Endothelial cell of umbilical vein (primary cell): ENCODE measurements around the gene TOR4A. TPM values are rescaled to one million over a fixed set of nuclear protein-coding genes. Genes with fewer than 3 reads are reported as not detected.

Experiments
- BruUV-seq: library from RNA; stranded (reverse); fragments of 400-500 nt; replicated peaks from 2 replicates; lab custom pipeline; 2021; lab: Mats Ljungman, UMichigan
- CTCF ChIA-PET: fragments of 300-600, 350-600 bp; sonication (Branson Sonifier 250); formaldehyde crosslinking; loops from one replicate; lab custom pipeline; 2021; ENCODE audit warnings: antibody characterized with exemption, inconsistent platforms; lab: Charles Lee
- POLR2A ChIA-PET: fragments of 300-600, 350-600 bp; sonication (Branson Sonifier 250); formaldehyde crosslinking; loops from one replicate; lab custom pipeline; 2021; ENCODE audit warnings: antibody characterized with exemption, inconsistent platforms; lab: Charles Lee
- DNase-seq: peaks from one replicate; pipeline ENCODE4 v3.0.0-alpha.2; 2011; ENCODE audit warnings: low read depth, low spot score
- FAIRE-seq: peaks from 2 replicates; lab custom pipeline; 2011; peaks lifted over from hg19 to GRCh38; lab: Jason Lieb, UNC
- H2AFZ ChIP-seq: 2 replicates; pipeline ENCODE4 v1.6.0; 2012; ENCODE audit warnings: low read depth, low read length, control low read depth, inconsistent platforms
- H3K27ac ChIP-seq: 2 replicates; pipeline ENCODE4 v1.5.1; 2011; ENCODE audit warnings: low read depth, mild to moderate bottlenecking, control low read depth, low read length, moderate library complexity; ENCODE audit not compliant: insufficient read depth
- H3K27me3 ChIP-seq, 2 experiments: 2 replicates each; pipeline versions ENCODE4 v1.6.0 to v1.6.1; 2011; ENCODE audit warnings: low read length in 2 of 2, mixed read lengths in 1 of 2; ENCODE audit not compliant: control insufficient read depth in 2 of 2, insufficient read depth in 2 of 2
- H3K36me3 ChIP-seq, 2 experiments: 2 replicates in 1 of 2; 3 replicates in 1 of 2; pipeline ENCODE4 v1.5.1; 2011; ENCODE audit warnings: low read length in 2 of 2, mild to moderate bottlenecking in 1 of 2, moderate library complexity in 1 of 2; ENCODE audit not compliant: control insufficient read depth in 2 of 2, insufficient read depth in 2 of 2; ENCODE audit errors: extremely low read depth in 1 of 2
- H3K4me1 ChIP-seq: 3 replicates; pipeline ENCODE4 v1.5.1; 2011; ENCODE audit warnings: mild to moderate bottlenecking, low read length; ENCODE audit not compliant: control insufficient read depth, insufficient read depth; ENCODE audit errors: extremely low read depth
- H3K4me2 ChIP-seq: 2 replicates; pipeline ENCODE4 v1.6.1; 2011; ENCODE audit warnings: low read length, control low read depth, mixed read lengths; ENCODE audit not compliant: insufficient read depth
- H3K4me3 ChIP-seq, 3 experiments: fragments of 200-600 bp in 1 of 3; sonication (generic), shearing (Covaris generic) in 1 of 3; replicated peaks in 1 of 3; 2 replicates each; pipeline ENCODE4 v1.5.1; 2011 to 2016; ENCODE audit warnings: control low read depth in 3 of 3, low read length in 3 of 3, mild to moderate bottlenecking in 2 of 3, inconsistent platforms in 1 of 3, low read depth in 1 of 3, moderate library complexity in 1 of 3; ENCODE audit not compliant: insufficient read depth in 1 of 3
- H3K79me2 ChIP-seq: 2 replicates; pipeline ENCODE4 v1.6.0; 2012; ENCODE audit warnings: low read length, inconsistent platforms; ENCODE audit not compliant: control insufficient read depth, insufficient read depth
- H3K9ac ChIP-seq: replicated peaks from 2 replicates; pipeline ENCODE3; 2011; ENCODE audit warnings: low read length, control low read depth; ENCODE audit not compliant: insufficient read depth; ENCODE audit errors: extremely low read depth
- H3K9me1 ChIP-seq: replicated peaks from 3 replicates; pipeline ENCODE4 v1.6.0; 2011; ENCODE audit warnings: mild to moderate bottlenecking, low read length; ENCODE audit not compliant: control insufficient read depth, insufficient read depth; ENCODE audit errors: extremely low read depth
- H3K9me3 ChIP-seq: replicated peaks from 2 replicates; pipeline ENCODE4 v1.5.1; 2012; ENCODE audit warnings: low read length, inconsistent platforms; ENCODE audit not compliant: control insufficient read depth, insufficient read depth
- H4K20me1 ChIP-seq: replicated peaks from 2 replicates; pipeline ENCODE3; 2011; ENCODE audit warnings: mild to moderate bottlenecking, low read length; ENCODE audit not compliant: control insufficient read depth, insufficient read depth; ENCODE audit errors: extremely low read depth
- EZH2 ChIP-seq: IDR thresholded peaks from 2 replicates; pipeline ENCODE4 v1.6.1; 2012; ENCODE audit warnings: borderline replicate concordance, low read depth, mild to moderate bottlenecking, moderate library complexity, low read length, inconsistent platforms; ENCODE audit not compliant: severe bottlenecking
- FOS ChIP-seq: IDR thresholded peaks from 2 replicates; pipeline ENCODE4 v1.6.1; 2011; ENCODE audit warnings: mild to moderate bottlenecking, low read length, moderate library complexity, borderline replicate concordance; ENCODE audit not compliant: insufficient read depth
- GATA2 ChIP-seq: IDR thresholded peaks from 2 replicates; pipeline ENCODE4 v1.7.0; 2011; ENCODE audit warnings: low read depth, mild to moderate bottlenecking, moderate library complexity, mixed read lengths, low read length; ENCODE audit not compliant: insufficient read length, insufficient read depth
- JUN ChIP-seq: IDR thresholded peaks from 2 replicates; pipeline ENCODE4 v1.6.1; 2011; ENCODE audit warnings: borderline replicate concordance, low read depth; ENCODE audit not compliant: insufficient read length, insufficient read depth
- MYC ChIP-seq: IDR thresholded peaks from one replicate; pipeline ENCODE4 v1.6.1; 2011; ENCODE audit warnings: mild to moderate bottlenecking, low read depth, low read length
- POLR2A ChIP-seq: IDR thresholded peaks from 2 replicates; pipeline ENCODE4 v1.6.1; 2012; ENCODE audit warnings: low read depth, mild to moderate bottlenecking, control low read depth, low read length
- POLR2AphosphoS5 ChIP-seq: IDR thresholded peaks from 2 replicates; pipeline ENCODE4 v1.6.1; 2012; ENCODE audit warnings: low read depth, mild to moderate bottlenecking, control low read depth, low read length, moderate library complexity; ENCODE audit not compliant: insufficient read depth
- dilution Hi-C: fragments of 300-500 bp; cut with MboI; formaldehyde crosslinking; loops from one replicate; pipeline ENCODE4 v1.15.0; 2019; ENCODE audit warnings: low sequenced_read_pairs; ENCODE audit not compliant: extremely low pct_ligation_motif_present
- intact Hi-C: fragments of 100-400 bp; cut with micrococcal nuclease; formaldehyde crosslinking; loops from one replicate; pipeline ENCODE4 v1.10.0; 2022
- polyA plus RNA-seq, 4 experiments: library from polyadenylated mRNA; depleted of rRNA in 3 of 4; stranded (reverse) in 3 of 4; unstranded in 1 of 4; fragments of >200 nt; gene quantifications; 2 replicates each; pipeline versions ENCODE4 v1.2.1 to v1.2.3, GENCODE V29; 2011 to 2012; ENCODE audit warnings: missing spikeins in 1 of 4
- total RNA-seq: library from RNA; stranded (reverse); gene quantifications from 2 replicates; pipeline ENCODE4 v1.2.3, GENCODE V29; 2021
- TF ChIP-seq, protein P1 (sequence below), 2 donors: IDR thresholded peaks; 1 replicate in 1 of 2; 2 replicates in 1 of 2; pipeline ENCODE4 v1.5.1; 2011; ENCODE audit warnings: low read length in 2 of 2, mild to moderate bottlenecking in 2 of 2, moderate library complexity in 2 of 2, control low read depth in 1 of 2, inconsistent platforms in 1 of 2, low read depth in 1 of 2; ENCODE audit not compliant: insufficient read depth in 1 of 2; ENCODE audit errors: extremely low read depth in 1 of 2
- TF ChIP-seq, protein P2 (sequence below): IDR thresholded peaks from 2 replicates; pipeline ENCODE4 v1.6.1; 2011; ENCODE audit not compliant: insufficient read depth, insufficient read length

TOR4A gene
- total and polyA plus RNA-seq, 2 donors (not counting 3 experiments of a cell fraction or from before 2014, with no cell fraction given): 32.4 to 48.0 TPM

DNA sequence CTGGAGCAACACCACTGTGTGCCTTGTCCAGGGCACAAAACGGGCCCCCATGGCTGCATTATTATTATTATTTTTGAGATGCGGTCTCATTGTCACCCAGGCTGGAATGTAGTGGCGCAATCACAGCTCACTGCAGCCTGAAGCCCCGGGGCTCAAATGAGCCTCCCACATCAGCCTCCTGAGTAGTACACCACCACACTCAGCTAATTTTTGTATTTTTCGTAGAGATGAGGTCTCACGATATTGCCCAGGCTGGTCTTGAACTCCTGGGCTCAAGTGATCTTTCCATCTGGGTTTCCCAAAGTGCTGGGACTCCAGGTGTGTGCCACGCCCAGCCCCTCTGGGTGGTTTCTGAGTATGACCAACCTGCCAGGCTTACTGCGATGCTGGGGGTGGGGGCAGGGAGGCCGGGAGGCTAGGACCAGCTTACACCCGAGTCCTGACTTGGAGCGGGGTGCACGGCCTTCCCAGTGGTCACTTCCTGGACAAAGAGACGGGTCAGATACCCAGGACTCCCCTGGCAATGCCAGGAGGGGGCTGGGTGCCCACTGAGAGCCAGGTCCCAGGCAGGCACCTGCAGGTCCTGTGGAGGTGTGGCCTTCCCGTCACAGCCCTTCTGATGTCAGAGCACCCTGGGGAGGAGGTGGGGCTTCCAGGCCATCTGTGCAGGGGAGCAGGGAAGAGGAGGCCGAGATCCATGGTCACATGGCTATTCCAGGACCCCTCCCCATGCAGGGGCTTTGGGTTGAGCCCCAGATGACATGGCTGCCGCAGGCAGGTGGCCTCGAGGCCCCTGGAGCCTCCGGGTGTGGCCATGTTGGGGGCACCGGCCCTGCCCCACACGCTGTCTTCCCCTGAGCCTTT lies 32.9 kb downstream of the TOR4A start:
- FAIRE-seq (no peak), DNase-seq (no peak)
- POLR2A ChIA-PET: no interaction called here
- BruUV-seq: no TSS peak
- peaks cover 14% of the 10 kb centered on the region for H3K4me1 ChIP-seq
- dilution Hi-C loops: no loop called here
- H3K27me3 ChIP-seq: no peaks in the 10 kb centered on the region
- CTCF ChIA-PET: interaction anchor here (1.1 to 1.3 kb wide), 2 partner anchors 8 to 10 kb away, joined by 3 to 4 read pairs; partner anchors contain the start of gene NRARP
- no peaks in the 10 kb centered on the region for H4K20me1 ChIP-seq
- H3K9me3 ChIP-seq: no peaks in the 10 kb centered on the region
- no peaks in the 10 kb centered on the region for H3K9me1 ChIP-seq
- H2AFZ ChIP-seq: no peak overlapping the region
- no peak overlapping the region for H3K4me3 ChIP-seq
- no peaks in the 10 kb centered on the region for H3K79me2 ChIP-seq
- no peaks in the 10 kb centered on the region for H3K36me3 ChIP-seq
- no peak overlapping the region for H3K4me2 ChIP-seq
- no peak overlapping the region for H3K9ac ChIP-seq
- TF ChIP-seq, protein P1, sequence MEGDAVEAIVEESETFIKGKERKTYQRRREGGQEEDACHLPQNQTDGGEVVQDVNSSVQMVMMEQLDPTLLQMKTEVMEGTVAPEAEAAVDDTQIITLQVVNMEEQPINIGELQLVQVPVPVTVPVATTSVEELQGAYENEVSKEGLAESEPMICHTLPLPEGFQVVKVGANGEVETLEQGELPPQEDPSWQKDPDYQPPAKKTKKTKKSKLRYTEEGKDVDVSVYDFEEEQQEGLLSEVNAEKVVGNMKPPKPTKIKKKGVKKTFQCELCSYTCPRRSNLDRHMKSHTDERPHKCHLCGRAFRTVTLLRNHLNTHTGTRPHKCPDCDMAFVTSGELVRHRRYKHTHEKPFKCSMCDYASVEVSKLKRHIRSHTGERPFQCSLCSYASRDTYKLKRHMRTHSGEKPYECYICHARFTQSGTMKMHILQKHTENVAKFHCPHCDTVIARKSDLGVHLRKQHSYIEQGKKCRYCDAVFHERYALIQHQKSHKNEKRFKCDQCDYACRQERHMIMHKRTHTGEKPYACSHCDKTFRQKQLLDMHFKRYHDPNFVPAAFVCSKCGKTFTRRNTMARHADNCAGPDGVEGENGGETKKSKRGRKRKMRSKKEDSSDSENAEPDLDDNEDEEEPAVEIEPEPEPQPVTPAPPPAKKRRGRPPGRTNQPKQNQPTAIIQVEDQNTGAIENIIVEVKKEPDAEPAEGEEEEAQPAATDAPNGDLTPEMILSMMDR (IDR thresholded peaks at IDR 0.05; ENCODE audit: extremely low read depth in 1 of 2, insufficient read depth in 1 of 2, low read depth in 1 of 2, low read length in 2 of 2): no peak
- TF ChIP-seq JUN (no peak), MYC (no peak), EZH2 (no peak), POLR2A (no peak), GATA2 (no peak), POLR2AphosphoS5 (no peak), FOS (no peak)
- TF ChIP-seq, protein P2, sequence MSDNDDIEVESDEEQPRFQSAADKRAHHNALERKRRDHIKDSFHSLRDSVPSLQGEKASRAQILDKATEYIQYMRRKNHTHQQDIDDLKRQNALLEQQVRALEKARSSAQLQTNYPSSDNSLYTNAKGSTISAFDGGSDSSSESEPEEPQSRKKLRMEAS: no peak
- no peak overlapping the region for H3K27ac ChIP-seq
- intact Hi-C loops: no loop called here
